HCT116 (cell line): ENCODE results near the gene NSUN2. TPM values are rescaled to one million over a fixed set of nuclear protein-coding genes. Genes with fewer than 3 reads are reported as not detected.

Experiments used
- ATAC-seq: fragments of 200-7000 bp; cut with Tn5 transposase; 2 replicates; pipeline ENCODE4 v1.9.1; 2020; ENCODE audit warnings: mild to moderate bottlenecking, moderate library complexity
- BruUV-seq: library from RNA; stranded (reverse); fragments of 400-500 nt; replicated peaks from 2 replicates; lab custom pipeline; 2021; lab: Mats Ljungman, UMichigan
- CTCF ChIA-PET: fragments of 300-600 bp; sonication (Branson Sonifier 250); formaldehyde crosslinking; loops from one replicate; lab custom pipeline; 2021; ENCODE audit warnings: antibody characterized with exemption; lab: Charles Lee
- POLR2A ChIA-PET: fragments of 300-600, 350-600 bp; sonication (Branson Sonifier 250); formaldehyde crosslinking; loops from one replicate; lab custom pipeline; 2021; ENCODE audit warnings: antibody characterized with exemption; lab: Charles Lee
- RAD21 ChIA-PET, 2 experiments: fragments of 300-600 bp; sonication (Branson Sonifier 250); formaldehyde crosslinking; loops; one replicate each; lab custom pipeline; 2023; ENCODE audit warnings: low total read pairs in 2 of 2; ENCODE audit not compliant: uncharacterized antibody in 2 of 2, unreplicated experiment in 2 of 2, low non-redundant PET in 1 of 2; lab: Charles Lee
- DNase-seq: peaks from one replicate; pipeline ENCODE4 v3.0.0-alpha.2; 2010; ENCODE audit warnings: low read depth, low spot score
- H2AFZ ChIP-seq: fragments of 200-600 bp; shearing (Covaris generic), sonication (generic); 2 replicates; pipeline ENCODE4 v1.6.1; 2017; ENCODE audit warnings: low read depth, mixed run types, mixed read lengths, antibody characterized with exemption, low read length; ENCODE audit not compliant: poor library complexity, severe bottlenecking
- H3K27ac ChIP-seq: 2 replicates; pipeline ENCODE4 v1.5.1; 2012; ENCODE audit warnings: low read depth, low read length
- H3K27me3 ChIP-seq: fragments of 200-600 bp; sonication (generic); 2 replicates; pipeline ENCODE4 v1.6.1; 2016; ENCODE audit warnings: mixed run types, low read length, mixed read lengths; ENCODE audit not compliant: insufficient read depth
- H3K36me3 ChIP-seq, 2 experiments: fragments of 200-500 bp in 1 of 2; fragments of 200-600 bp in 1 of 2; sonication (Bioruptor generic) in 1 of 2; sonication (generic) in 1 of 2; 2 replicates each; pipeline versions ENCODE4 v1.5.1 to v1.6.1; 2014 to 2016; ENCODE audit warnings: low read length in 2 of 2, inconsistent platforms in 1 of 2, mixed read lengths in 1 of 2, mixed run types in 1 of 2; ENCODE audit not compliant: insufficient read depth in 2 of 2, control insufficient read depth in 1 of 2
- H3K4me1 ChIP-seq, 2 experiments: fragments of 200-600 bp in 1 of 2; sonication (generic) in 1 of 2; 2 replicates each; pipeline versions ENCODE4 v1.5.1 to v1.6.1; 2012 to 2017; ENCODE audit warnings: low read length in 2 of 2, inconsistent platforms in 1 of 2, mild to moderate bottlenecking in 1 of 2, mixed read lengths in 1 of 2, mixed run types in 1 of 2, moderate library complexity in 1 of 2; ENCODE audit not compliant: insufficient read depth in 2 of 2, control insufficient read depth in 1 of 2
- H3K4me2 ChIP-seq: fragments of 200-600 bp; sonication (generic); 2 replicates; pipeline ENCODE4 v1.6.1; 2017; ENCODE audit warnings: mixed run types, low read length, mixed read lengths
- H3K4me3 ChIP-seq, 2 experiments: fragments of 200-600 bp in 1 of 2; sonication (generic) in 1 of 2; replicated peaks in 1 of 2; 2 replicates each; pipeline ENCODE4 v1.5.1; 2011 to 2016; ENCODE audit warnings: low read length in 2 of 2, control low read depth in 1 of 2, low read depth in 1 of 2, mild to moderate bottlenecking in 1 of 2, mixed read lengths in 1 of 2, mixed run types in 1 of 2
- H3K79me2 ChIP-seq: fragments of 200-600 bp; sonication (generic); 2 replicates; pipeline ENCODE4 v1.6.1; 2017; ENCODE audit warnings: mild to moderate bottlenecking, mixed run types, low read length, moderate library complexity, mixed read lengths; ENCODE audit not compliant: insufficient read depth
- H3K9ac ChIP-seq: fragments of 200-600 bp; sonication (generic); 2 replicates; pipeline ENCODE4 v1.6.1; 2016; ENCODE audit warnings: low read length, mixed read lengths
- H3K9me2 ChIP-seq: fragments of 200-600 bp; sonication (generic), shearing (Covaris generic); 2 replicates; pipeline ENCODE4 v1.6.1; 2017; ENCODE audit warnings: mixed run types, mild to moderate bottlenecking, moderate library complexity; ENCODE audit not compliant: insufficient read depth
- H3K9me3 ChIP-seq, 2 experiments: fragments of 200-500 bp in 1 of 2; fragments of 200-600 bp in 1 of 2; sonication (Bioruptor generic) in 1 of 2; sonication (generic) in 1 of 2; 2 replicates each; pipeline ENCODE4 v1.6.1; 2014 to 2017; ENCODE audit warnings: low read length in 2 of 2, mixed read lengths in 2 of 2, inconsistent platforms in 1 of 2, low read depth in 1 of 2, mild to moderate bottlenecking in 1 of 2, mixed run types in 1 of 2, moderate library complexity in 1 of 2; ENCODE audit not compliant: control insufficient read depth in 1 of 2, insufficient read depth in 1 of 2
- H4K20me1 ChIP-seq: fragments of 200-600 bp; sonication (generic), shearing (Covaris generic); 2 replicates; pipeline ENCODE4 v1.6.1; 2017; ENCODE audit warnings: mixed run types, mild to moderate bottlenecking, moderate library complexity; ENCODE audit not compliant: insufficient read depth
- ELF1 ChIP-seq: IDR thresholded peaks from 2 replicates; pipeline ENCODE4 v1.6.1; 2012; ENCODE audit warnings: low read depth, borderline replicate concordance
- JUND ChIP-seq: IDR thresholded peaks from 2 replicates; pipeline ENCODE4 v1.6.1; 2012
- POLR2A ChIP-seq: IDR thresholded peaks from 2 replicates; pipeline ENCODE4 v1.7.0; 2011; ENCODE audit warnings: borderline replicate concordance; ENCODE audit not compliant: insufficient read depth, insufficient read length; ENCODE audit errors: extremely low read depth
- SIN3A ChIP-seq: IDR thresholded peaks from 2 replicates; pipeline ENCODE4 v1.6.1; 2012; ENCODE audit warnings: low read depth
- SRF ChIP-seq: IDR thresholded peaks from 2 replicates; pipeline ENCODE4 v1.6.1; 2012; ENCODE audit warnings: low read depth
- TCF7L2 ChIP-seq: IDR thresholded peaks from 2 replicates; pipeline ENCODE4 v1.7.0; 2011; ENCODE audit warnings: borderline replicate concordance, inconsistent platforms; ENCODE audit not compliant: insufficient read depth, insufficient read length; ENCODE audit errors: extremely low read depth
- intact Hi-C: fragments of 100-400 bp; cut with micrococcal nuclease; formaldehyde crosslinking; loops from 2 replicates; pipeline ENCODE4 v1.10.0; 2022
- total RNA-seq: library from RNA; stranded (reverse); gene quantifications from one replicate; pipeline ENCODE4 v1.2.1, GENCODE V29; 2021; ENCODE audit not compliant: unreplicated experiment
- TF ChIP-seq, protein P1 (sequence below), 3 experiments: fragments of 200-600 bp in 1 of 3; sonication (generic) in 1 of 3; IDR thresholded peaks in 2 of 3; conservative IDR thresholded peaks in 1 of 3; 2 replicates each; pipeline ENCODE4 v1.5.1; 2012 to 2017; ENCODE audit warnings: low read depth in 2 of 3, low read length in 2 of 3, antibody characterized with exemption in 1 of 3, borderline replicate concordance in 1 of 3, control low read depth in 1 of 3, mild to moderate bottlenecking in 1 of 3, mixed read lengths in 1 of 3, mixed run types in 1 of 3, moderate library complexity in 1 of 3; ENCODE audit not compliant: insufficient read depth in 1 of 3
- TF ChIP-seq, protein P2 (sequence below): IDR thresholded peaks from 2 replicates; pipeline ENCODE4 v1.6.1; 2011; ENCODE audit warnings: mild to moderate bottlenecking, low read length, moderate library complexity; ENCODE audit not compliant: insufficient replicate concordance; ENCODE audit errors: extremely low read depth

The NSUN2 gene
- total RNA-seq, 1 experiment from 2014 or later = 101 TPM

DNA sequence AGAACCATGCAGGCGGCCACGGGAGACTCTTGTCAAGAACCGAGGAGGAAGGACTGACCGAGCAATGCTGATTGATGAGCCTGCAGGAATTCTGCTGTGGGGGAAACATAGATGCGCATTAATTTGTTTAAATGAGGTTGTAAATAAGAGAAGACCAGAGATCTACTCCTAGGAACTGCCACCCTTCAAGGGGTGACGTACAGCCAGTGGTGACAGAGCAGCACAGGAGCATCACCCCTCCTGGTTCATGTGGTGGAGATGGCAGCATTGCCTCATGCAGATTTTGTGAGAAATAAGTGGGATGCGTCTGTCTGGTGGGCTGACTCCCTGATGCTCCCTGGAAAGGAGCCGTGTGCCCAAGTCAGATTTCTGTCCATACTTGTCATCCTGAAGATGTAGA, 22.6 kb upstream of the NSUN2 start:
- H4K20me1 ChIP-seq = no peaks in the 10 kb centered on the region
- no peak overlapping the region for H3K9ac ChIP-seq
- no peaks in the 10 kb centered on the region for H3K9me2 ChIP-seq
- H3K4me3 ChIP-seq = no peak overlapping the region
- DNase-seq (no peak), ATAC-seq (no peak)
- ChIA-PET POLR2A (no interaction called here), RAD21 (no interaction called here), CTCF (no interaction called here)
- H2AFZ ChIP-seq = no peak overlapping the region
- no peak overlapping the region for H3K27ac ChIP-seq
- H3K36me3 ChIP-seq = peaks cover 20 to 25% of the 10 kb centered on the region in 2 experiments
- no peaks in the 10 kb centered on the region for H3K27me3 ChIP-seq
- BruUV-seq = no TSS peak
- TF ChIP-seq POLR2A = no peak
- TF ChIP-seq, protein P1, sequence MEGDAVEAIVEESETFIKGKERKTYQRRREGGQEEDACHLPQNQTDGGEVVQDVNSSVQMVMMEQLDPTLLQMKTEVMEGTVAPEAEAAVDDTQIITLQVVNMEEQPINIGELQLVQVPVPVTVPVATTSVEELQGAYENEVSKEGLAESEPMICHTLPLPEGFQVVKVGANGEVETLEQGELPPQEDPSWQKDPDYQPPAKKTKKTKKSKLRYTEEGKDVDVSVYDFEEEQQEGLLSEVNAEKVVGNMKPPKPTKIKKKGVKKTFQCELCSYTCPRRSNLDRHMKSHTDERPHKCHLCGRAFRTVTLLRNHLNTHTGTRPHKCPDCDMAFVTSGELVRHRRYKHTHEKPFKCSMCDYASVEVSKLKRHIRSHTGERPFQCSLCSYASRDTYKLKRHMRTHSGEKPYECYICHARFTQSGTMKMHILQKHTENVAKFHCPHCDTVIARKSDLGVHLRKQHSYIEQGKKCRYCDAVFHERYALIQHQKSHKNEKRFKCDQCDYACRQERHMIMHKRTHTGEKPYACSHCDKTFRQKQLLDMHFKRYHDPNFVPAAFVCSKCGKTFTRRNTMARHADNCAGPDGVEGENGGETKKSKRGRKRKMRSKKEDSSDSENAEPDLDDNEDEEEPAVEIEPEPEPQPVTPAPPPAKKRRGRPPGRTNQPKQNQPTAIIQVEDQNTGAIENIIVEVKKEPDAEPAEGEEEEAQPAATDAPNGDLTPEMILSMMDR (IDR thresholded peaks at IDR 0.05 in 2 of 3, conservative IDR thresholded peaks at IDR 0.05 in 1 of 3; ENCODE audit: borderline replicate concordance in 1 of 3, insufficient read depth in 1 of 3, low read depth in 2 of 3, low read length in 2 of 3) = no peak
- no peak for TF ChIP-seq SIN3A
- no peak for TF ChIP-seq JUND
- no peak for TF ChIP-seq TCF7L2
- TF ChIP-seq SRF = no peak
- no peak for TF ChIP-seq ELF1
- TF ChIP-seq, protein P2, sequence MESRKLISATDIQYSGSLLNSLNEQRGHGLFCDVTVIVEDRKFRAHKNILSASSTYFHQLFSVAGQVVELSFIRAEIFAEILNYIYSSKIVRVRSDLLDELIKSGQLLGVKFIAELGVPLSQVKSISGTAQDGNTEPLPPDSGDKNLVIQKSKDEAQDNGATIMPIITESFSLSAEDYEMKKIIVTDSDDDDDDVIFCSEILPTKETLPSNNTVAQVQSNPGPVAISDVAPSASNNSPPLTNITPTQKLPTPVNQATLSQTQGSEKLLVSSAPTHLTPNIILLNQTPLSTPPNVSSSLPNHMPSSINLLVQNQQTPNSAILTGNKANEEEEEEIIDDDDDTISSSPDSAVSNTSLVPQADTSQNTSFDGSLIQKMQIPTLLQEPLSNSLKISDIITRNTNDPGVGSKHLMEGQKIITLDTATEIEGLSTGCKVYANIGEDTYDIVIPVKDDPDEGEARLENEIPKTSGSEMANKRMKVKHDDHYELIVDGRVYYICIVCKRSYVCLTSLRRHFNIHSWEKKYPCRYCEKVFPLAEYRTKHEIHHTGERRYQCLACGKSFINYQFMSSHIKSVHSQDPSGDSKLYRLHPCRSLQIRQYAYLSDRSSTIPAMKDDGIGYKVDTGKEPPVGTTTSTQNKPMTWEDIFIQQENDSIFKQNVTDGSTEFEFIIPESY = no peak
- H3K9me3 ChIP-seq = peaks cover 6 to 13% of the 10 kb centered on the region in 2 experiments; a peak in 2 of 4 replicates
- no peaks in the 10 kb centered on the region for H3K4me1 ChIP-seq
- no peak overlapping the region for H3K4me2 ChIP-seq
- peaks cover 5% of the 10 kb centered on the region; the same call in 1 of the 2 replicates for H3K79me2 ChIP-seq
- intact Hi-C loops = no loop called here
